HepG2 (cell line): ENCODE data around the gene CIAO2A. TPM values are rescaled to one million over a fixed set of nuclear protein-coding genes. Genes with fewer than 3 reads are reported as not detected.
A peak's percentile ranks its signal among the peaks of the same experiment; 100 is the strongest.

ENCODE experiments used
- FOXA3 ChIP-seq: IDR thresholded peaks from 2 replicates; pipeline ENCODE4 v1.6.1; 2016; ENCODE audit warnings: missing genetic modification reagents, missing compliant biosample characterization
- HNRNPL ChIP-seq: fragments of 200-400 bp; formaldehyde crosslinking; IDR thresholded peaks from 2 replicates; pipeline ENCODE4 v1.6.1; 2017; ENCODE audit warnings: mild to moderate bottlenecking, low read depth, low read length
- KLF12 ChIP-seq: sonication (generic); formaldehyde crosslinking; IDR thresholded peaks from 2 replicates; pipeline ENCODE4 v1.4.0; 2020; ENCODE audit warnings: missing genetic modification reagents, borderline replicate concordance
- NONO ChIP-seq, 2 experiments: fragments of 450-650 bp in 1 of 2; sonication (generic) in 1 of 2; formaldehyde crosslinking in 1 of 2; IDR thresholded peaks in 1 of 2; conservative IDR thresholded peaks in 1 of 2; 2 replicates each; pipeline versions ENCODE4 v1.6.1 to v1.8.0; 2017 to 2022; ENCODE audit warnings: mild to moderate bottlenecking in 1 of 2, missing genetic modification reagents in 1 of 2, moderate library complexity in 1 of 2
- PBX2 ChIP-seq: IDR thresholded peaks from 2 replicates; pipeline ENCODE4 v1.6.1; 2016; ENCODE audit warnings: control low read depth
- PCBP1 ChIP-seq: fragments of 200-400 bp; formaldehyde crosslinking; IDR thresholded peaks from 2 replicates; pipeline ENCODE4 v1.6.1; 2017; ENCODE audit warnings: mild to moderate bottlenecking, low read depth, low read length, borderline replicate concordance
- PPARG ChIP-seq: conservative IDR thresholded peaks from 2 replicates; pipeline ENCODE4 v1.6.1; 2016; ENCODE audit warnings: missing biosample characterization, missing genetic modification reagents
- RBFOX2 ChIP-seq: fragments of 200-400 bp; formaldehyde crosslinking; IDR thresholded peaks from 2 replicates; pipeline ENCODE4 v1.6.1; 2017; ENCODE audit warnings: low read depth, mild to moderate bottlenecking, low read length
- SAP130 ChIP-seq: IDR thresholded peaks from 2 replicates; pipeline ENCODE4 v1.6.1; 2016; ENCODE audit warnings: low read depth
- SIX4 ChIP-seq: sonication (generic); formaldehyde crosslinking; IDR thresholded peaks from 2 replicates; pipeline ENCODE4 v1.4.0; 2020; ENCODE audit warnings: missing genetic modification reagents
- WIZ ChIP-seq: sonication (generic); formaldehyde crosslinking; IDR thresholded peaks from 2 replicates; pipeline ENCODE4 v1.5.1; 2020; ENCODE audit warnings: mild to moderate bottlenecking, missing genetic modification reagents
- ZNF12 ChIP-seq: sonication (generic); formaldehyde crosslinking; IDR thresholded peaks from 2 replicates; pipeline ENCODE4 v1.5.0; 2020; ENCODE audit warnings: missing genetic modification reagents
- ZNF317 ChIP-seq: sonication (generic); formaldehyde crosslinking; IDR thresholded peaks from 2 replicates; pipeline ENCODE4 v1.5.0; 2020; ENCODE audit warnings: mild to moderate bottlenecking, missing genetic modification reagents
- ZNF414 ChIP-seq: sonication (generic); formaldehyde crosslinking; IDR thresholded peaks from 2 replicates; pipeline ENCODE4 v1.5.0; 2020; ENCODE audit warnings: missing genetic modification reagents
- ZNF816 ChIP-seq: sonication (generic); formaldehyde crosslinking; IDR thresholded peaks from 2 replicates; pipeline ENCODE4 v1.8.0; 2022; ENCODE audit warnings: missing genetic modification reagents, mild to moderate bottlenecking, borderline replicate concordance
- ZSCAN25 ChIP-seq: sonication (generic); formaldehyde crosslinking; IDR thresholded peaks from 2 replicates; pipeline ENCODE4 v1.8.0; 2022; ENCODE audit warnings: mild to moderate bottlenecking, missing genetic modification reagents
- ZSCAN29 ChIP-seq: sonication (generic); formaldehyde crosslinking; conservative IDR thresholded peaks from 2 replicates; pipeline ENCODE4 v1.4.0; 2020; ENCODE audit warnings: mild to moderate bottlenecking, missing genetic modification reagents
- polyA plus RNA-seq, 8 experiments: library from polyadenylated mRNA; depleted of rRNA in 3 of 8; stranded (reverse) in 7 of 8; unstranded in 1 of 8; fragments of >200 nt; fragmentation: Illumina TruSeq in 4 of 8; extraction: Trizol in 4 of 8; gene quantifications; 2 replicates each; pipeline versions ENCODE4 v1.2.1 to v1.2.3, GENCODE V29; 2011 to 2016; ENCODE audit warnings: low read depth in 4 of 8, missing spikeins in 1 of 8, mixed read lengths in 1 of 8; ENCODE audit not compliant: insufficient read depth in 1 of 8
- total RNA-seq, 5 experiments: library from RNA; depleted of rRNA; stranded (reverse); fragments of >200 nt; fragmentation: Illumina TruSeq; extraction: Trizol; gene quantifications; 2 replicates each; pipeline ENCODE4 v1.2.3, GENCODE V29; 2016; ENCODE audit warnings: low read depth in 1 of 5
- TF ChIP-seq, protein P1 (sequence below): IDR thresholded peaks from 2 replicates; pipeline ENCODE4 v1.6.1; 2016
- TF ChIP-seq, protein P2 (sequence below): IDR thresholded peaks from 2 replicates; pipeline ENCODE4 v1.6.1; 2016; ENCODE audit warnings: low read depth
- TF ChIP-seq, protein P3 (sequence below): sonication (generic); formaldehyde crosslinking; IDR thresholded peaks from 2 replicates; pipeline ENCODE4 v1.5.0; 2020; ENCODE audit warnings: missing genetic modification reagents
- TF ChIP-seq, protein P4 (sequence below): sonication (generic); formaldehyde crosslinking; IDR thresholded peaks from 2 replicates; pipeline ENCODE4 v1.4.0; 2020; ENCODE audit warnings: missing genetic modification reagents

The CIAO2A gene
- total and polyA plus RNA-seq, 2 of the 13 experiments (the other 11 are each of a cell fraction or from before 2014, with no cell fraction given): 83.0 to 100 TPM

- TF ChIP-seq HNRNPL (no peak), ZSCAN29 (CRISPR knock-in tag) (no peak), RBFOX2 (no peak), PCBP1 (no peak), PPARG (CRISPR knock-in tag) (peak; percentile 85), ZNF414 (CRISPR knock-in tag) (no peak), FOXA3 (CRISPR knock-in tag) (peak; percentile 98), PBX2 (no peak), ZNF816 (CRISPR knock-in tag) (no peak), ZNF12 (CRISPR knock-in tag) (peak; percentile 82), KLF12 (CRISPR knock-in tag) (no peak), WIZ (CRISPR knock-in tag) (no peak), SIX4 (peak; percentile 82; the same call in 1 of the 2 replicates), ZSCAN25 (no peak), SAP130 (CRISPR knock-in tag) (peak; percentile 91), ZNF317 (CRISPR knock-in tag) (0 out of 2 replicates have a peak, but pooled peaks have one; percentile 33), NONO (IDR thresholded peaks at IDR 0.05) (no peak), NONO (CRISPR knock-in tag; conservative IDR thresholded peaks at IDR 0.05) (0 out of 2 replicates have a peak, but pooled peaks have one; percentile 55)
- TF ChIP-seq, protein P1, sequence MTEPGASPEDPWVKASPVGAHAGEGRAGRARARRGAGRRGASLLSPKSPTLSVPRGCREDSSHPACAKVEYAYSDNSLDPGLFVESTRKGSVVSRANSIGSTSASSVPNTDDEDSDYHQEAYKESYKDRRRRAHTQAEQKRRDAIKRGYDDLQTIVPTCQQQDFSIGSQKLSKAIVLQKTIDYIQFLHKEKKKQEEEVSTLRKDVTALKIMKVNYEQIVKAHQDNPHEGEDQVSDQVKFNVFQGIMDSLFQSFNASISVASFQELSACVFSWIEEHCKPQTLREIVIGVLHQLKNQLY (CRISPR knock-in tag): peak; percentile 63; the same call in 1 of the 2 replicates
- TF ChIP-seq, protein P2, sequence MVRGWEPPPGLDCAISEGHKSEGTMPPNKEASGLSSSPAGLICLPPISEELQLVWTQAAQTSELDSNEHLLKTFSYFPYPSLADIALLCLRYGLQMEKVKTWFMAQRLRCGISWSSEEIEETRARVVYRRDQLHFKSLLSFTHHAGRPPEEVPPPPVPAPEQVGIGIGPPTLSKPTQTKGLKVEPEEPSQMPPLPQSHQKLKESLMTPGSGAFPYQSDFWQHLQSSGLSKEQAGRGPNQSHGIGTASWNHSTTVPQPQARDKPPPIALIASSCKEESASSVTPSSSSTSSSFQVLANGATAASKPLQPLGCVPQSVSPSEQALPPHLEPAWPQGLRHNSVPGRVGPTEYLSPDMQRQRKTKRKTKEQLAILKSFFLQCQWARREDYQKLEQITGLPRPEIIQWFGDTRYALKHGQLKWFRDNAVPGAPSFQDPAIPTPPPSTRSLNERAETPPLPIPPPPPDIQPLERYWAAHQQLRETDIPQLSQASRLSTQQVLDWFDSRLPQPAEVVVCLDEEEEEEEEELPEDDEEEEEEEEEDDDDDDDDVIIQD (CRISPR knock-in tag): no peak
- TF ChIP-seq, protein P3, sequence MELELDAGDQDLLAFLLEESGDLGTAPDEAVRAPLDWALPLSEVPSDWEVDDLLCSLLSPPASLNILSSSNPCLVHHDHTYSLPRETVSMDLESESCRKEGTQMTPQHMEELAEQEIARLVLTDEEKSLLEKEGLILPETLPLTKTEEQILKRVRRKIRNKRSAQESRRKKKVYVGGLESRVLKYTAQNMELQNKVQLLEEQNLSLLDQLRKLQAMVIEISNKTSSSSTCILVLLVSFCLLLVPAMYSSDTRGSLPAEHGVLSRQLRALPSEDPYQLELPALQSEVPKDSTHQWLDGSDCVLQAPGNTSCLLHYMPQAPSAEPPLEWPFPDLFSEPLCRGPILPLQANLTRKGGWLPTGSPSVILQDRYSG: no peak
- TF ChIP-seq, protein P4, sequence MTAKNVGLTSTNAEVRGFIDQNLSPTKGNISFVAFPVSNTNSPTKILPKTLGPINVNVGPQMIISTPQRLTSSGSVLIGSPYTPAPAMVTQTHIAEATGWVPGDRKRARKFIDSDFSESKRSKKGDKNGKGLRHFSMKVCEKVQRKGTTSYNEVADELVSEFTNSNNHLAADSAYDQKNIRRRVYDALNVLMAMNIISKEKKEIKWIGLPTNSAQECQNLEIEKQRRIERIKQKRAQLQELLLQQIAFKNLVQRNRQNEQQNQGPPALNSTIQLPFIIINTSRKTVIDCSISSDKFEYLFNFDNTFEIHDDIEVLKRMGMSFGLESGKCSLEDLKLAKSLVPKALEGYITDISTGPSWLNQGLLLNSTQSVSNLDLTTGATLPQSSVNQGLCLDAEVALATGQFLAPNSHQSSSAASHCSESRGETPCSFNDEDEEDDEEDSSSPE: no peak
Measured at GRCh38 chr15:64072812-64073211, 20.8 kb downstream of the CIAO2A start (continued).
